ENCODE measurements around the gene KCNN3. TPM values are rescaled to one million over a fixed set of nuclear protein-coding genes. Genes with fewer than 3 reads are reported as not detected.

KCNN3 gene
- total and polyA plus RNA-seq, 2 of the 8 experiments (the other 6 are each of a cell fraction or from before 2014, with no cell fraction given): 2.8 to 3.7 TPM

DNA sequence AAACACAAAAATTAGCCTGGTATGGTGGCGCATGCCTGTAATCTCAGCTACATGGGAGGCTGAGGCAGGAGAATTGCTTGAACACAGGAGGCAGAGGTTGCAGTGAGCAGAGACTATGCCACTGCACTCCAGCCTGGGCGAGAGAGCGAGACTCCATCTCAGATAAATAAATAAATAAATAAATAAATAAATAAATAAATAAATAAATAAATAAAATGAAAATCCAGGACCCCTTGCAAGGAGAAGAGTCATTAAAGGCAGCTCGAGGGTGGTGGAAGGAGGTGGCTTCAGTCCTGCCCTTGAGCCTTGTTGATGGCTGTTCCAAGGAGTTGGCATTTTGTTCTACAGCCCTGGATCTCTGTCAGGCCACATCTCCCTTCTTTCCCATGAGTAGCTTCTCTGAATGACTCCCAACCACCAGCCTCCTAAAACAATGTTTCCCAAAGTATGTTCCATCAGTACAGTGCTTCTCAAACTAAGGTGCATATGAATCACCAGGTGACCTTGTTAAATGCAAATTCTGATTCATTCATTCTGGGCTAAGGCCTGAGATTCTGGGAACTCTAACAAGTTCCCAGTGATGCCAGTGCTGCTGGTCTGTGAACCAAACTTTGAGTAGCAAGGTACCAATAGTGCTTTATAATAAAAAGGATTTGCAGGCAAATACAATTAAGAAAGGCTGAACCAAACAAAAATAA is 99.0 kb downstream of the KCNN3 start:
- peaks cover 0 to 9% (median 7%) of the 10 kb centered on the region in 4 experiments; a peak in 6 of 7 replicates for H3K4me1 ChIP-seq (replicated peaks in 1 of 4; ENCODE audit: control insufficient read depth in 3 of 4, insufficient read depth in 4 of 4, low read length in 3 of 4)
- no peak overlapping the region for H3K9ac ChIP-seq (replicated peaks in 1 of 4; ENCODE audit: extremely low read depth in 1 of 4, low read depth in 3 of 4, low read length in 3 of 4)
- H2BK12ac ChIP-seq (ENCODE audit: low read depth, low read length): no peak overlapping the region
- H3K36me3 ChIP-seq (ENCODE audit: control insufficient read depth in 2 of 4, insufficient read depth in 4 of 4, low read length in 3 of 4): no peaks in the 10 kb centered on the region
- H3K18ac ChIP-seq (ENCODE audit: extremely low read depth, low read length): no peak overlapping the region
- no peaks in the 10 kb centered on the region for H4K20me1 ChIP-seq (replicated peaks in 1 of 2; ENCODE audit: control insufficient read depth in 1 of 2, insufficient read depth in 2 of 2, low read length in 2 of 2)
- WGBS, 2 experiments (ENCODE audit: extremely low coverage in 1 of 2, insufficient coverage in 1 of 2, insufficient read length in 1 of 2, insufficient replicate concordance in 2 of 2, low coverage in 1 of 2, low lambda C conversion rate in 2 of 2, missing lambda C conversion rate in 1 of 2): 97% methylated on average over 4 of the region's 4 CpGs; no CpG with 5 or more reads in 1 of the 2 experiments
- POLR2A ChIA-PET (ENCODE audit: partially characterized antibody): interaction anchor here (0.6 kb wide), 1 partner anchor 11 kb away, joined by 4 read pairs; no protein-coding TSS in a partner anchor
- FAIRE-seq (no peak), DNase-seq (ENCODE audit: low read depth in 1 of 2, low spot score in 2 of 2) (no peak)
- no peaks in the 10 kb centered on the region for H3K79me2 ChIP-seq (ENCODE audit: control insufficient read depth in 1 of 2, insufficient read depth in 2 of 2, low read length in 2 of 2)
- no peak overlapping the region for H3K4ac ChIP-seq (replicated peaks; ENCODE audit: insufficient read length, low read depth, low read length)
- CTCF ChIA-PET (ENCODE audit: partially characterized antibody): interaction anchor here (1.0 to 9.6 kb wide), 12 partner anchors 10 to 111 kb away, joined by 3 to 56 read pairs (median 4); no protein-coding TSS in a partner anchor
- H4K5ac ChIP-seq (ENCODE audit: insufficient read length, low read depth, low read length): no peak overlapping the region
- no peak overlapping the region for H2BK120ac ChIP-seq (replicated peaks; ENCODE audit: low read depth, low read length)
- H3K23ac ChIP-seq (ENCODE audit: insufficient read length): no peak overlapping the region
- H3K14ac ChIP-seq (ENCODE audit: insufficient read length): no peak overlapping the region
- H3K56ac ChIP-seq (replicated peaks; ENCODE audit: insufficient read length, low read depth, low read length): no peak overlapping the region
- no peaks in the 10 kb centered on the region for H3K27me3 ChIP-seq (replicated peaks in 1 of 4; ENCODE audit: control insufficient read depth in 3 of 4, extremely low read depth in 1 of 4, insufficient read depth in 3 of 4, low read length in 3 of 4)
- H2BK5ac ChIP-seq (ENCODE audit: low read depth, low read length): no peak overlapping the region
- H4K8ac ChIP-seq (ENCODE audit: extremely low read depth, insufficient read depth, low read length): no peak overlapping the region
- H3K27ac ChIP-seq (ENCODE audit: low read depth, low read length): no peak overlapping the region
- no peak overlapping the region for H3K4me2 ChIP-seq (ENCODE audit: insufficient read depth in 1 of 2, low read depth in 2 of 2, low read length in 2 of 2)
- no peaks in the 10 kb centered on the region for H3K9me3 ChIP-seq (ENCODE audit: insufficient read depth in 2 of 2, low read depth in 1 of 2, low read length in 1 of 2)
- H2BK15ac ChIP-seq (ENCODE audit: low read length): no peak overlapping the region
- no peaks in the 10 kb centered on the region for H3K23me2 ChIP-seq (ENCODE audit: low read depth, low read length)
- H2BK20ac ChIP-seq (ENCODE audit: low read length): no peak overlapping the region
- no peak overlapping the region for H4K91ac ChIP-seq (replicated peaks; ENCODE audit: insufficient read length, low read length)
- H3K79me1 ChIP-seq (ENCODE audit: low read depth, low read length): no peaks in the 10 kb centered on the region
- H2AK5ac ChIP-seq (ENCODE audit: low read depth, low read length): no peak overlapping the region
- no peak overlapping the region for H2AFZ ChIP-seq (ENCODE audit: low read length)
- no peak overlapping the region for H3K4me3 ChIP-seq (ENCODE audit: extremely low read depth in 1 of 4, insufficient read depth in 2 of 4, low read depth in 3 of 4, low read length in 4 of 4)
- TF ChIP-seq RNF2 (IDR thresholded peaks at IDR 0.05; ENCODE audit: borderline replicate concordance, low read depth, low read length, missing control alignments, poor library complexity, severe bottlenecking) (no peak), JUN (IDR thresholded peaks at IDR 0.05; ENCODE audit: low read depth, low read length) (no peak)
